ENCODE measurements around the gene ADAMTS17. TPM values are rescaled to one million over a fixed set of nuclear protein-coding genes. Genes with fewer than 3 reads are reported as not detected.

ADAMTS17 gene
- total RNA-seq, 2 experiments from 2014 or later: 0.81 to 1.0 TPM

DNA sequence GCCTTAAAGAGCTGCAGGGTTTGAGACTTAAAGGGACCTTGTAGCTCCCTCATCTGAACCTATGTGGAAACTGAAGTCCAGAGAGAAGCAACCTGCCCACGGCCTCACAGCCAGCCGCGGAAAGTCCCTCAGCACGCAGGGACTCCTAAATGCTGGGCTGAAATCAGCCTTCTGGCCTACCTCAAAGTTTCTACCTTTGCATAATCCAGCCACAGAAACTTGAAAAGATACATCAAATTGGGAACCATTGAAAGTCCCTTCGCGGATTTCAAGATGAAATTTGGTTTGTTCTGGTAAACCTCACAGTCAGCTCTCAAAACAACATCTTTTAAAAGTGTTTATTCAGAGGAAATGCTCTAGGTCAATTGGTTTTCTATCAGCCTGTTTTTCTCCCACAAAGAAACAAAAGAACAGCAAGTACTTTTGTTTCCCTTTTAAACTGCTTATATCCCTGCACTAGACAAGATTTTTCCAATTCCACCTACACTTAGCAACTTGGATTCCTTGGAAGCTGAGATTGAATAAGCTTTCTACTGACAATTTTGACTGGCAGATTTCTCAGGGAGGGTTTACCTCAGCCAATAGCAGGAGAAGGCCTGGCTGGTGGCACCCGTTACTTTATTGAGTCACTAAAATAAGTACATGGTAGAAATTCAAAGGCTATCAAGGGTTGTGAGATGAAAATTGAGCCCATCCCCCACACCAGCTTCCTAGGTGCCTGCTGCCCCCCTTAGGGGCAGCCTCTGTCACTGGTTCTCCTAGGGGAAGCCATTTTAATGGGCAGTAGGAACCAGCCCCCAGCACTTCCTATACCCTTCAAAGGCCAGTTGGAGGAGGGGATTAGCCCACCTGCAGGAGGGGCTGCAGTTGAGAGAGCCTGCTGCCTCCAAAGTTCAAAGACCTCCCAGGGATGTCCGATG lies 171.2 kb downstream of the ADAMTS17 start:
- intact Hi-C loops (cut with micrococcal nuclease): no loop called here
- H3K9me3 Mint-ChIP-seq: peaks cover 13% of the 10 kb centered on the region
- H3K27ac Mint-ChIP-seq: peak overlapping the region; percentile 60
- H3K27me3 Mint-ChIP-seq (ENCODE audit: low read depth): no peaks in the 10 kb centered on the region
- peak; percentile 40 for DNase-seq
- H3K4me3 Mint-ChIP-seq: no peak overlapping the region
- CTCF ChIA-PET: no interaction called here
- no peaks in the 10 kb centered on the region for H3K36me3 Mint-ChIP-seq (ENCODE audit: low read depth)
- H3K4me1 Mint-ChIP-seq (ENCODE audit: low read depth): peaks cover 6% of the 10 kb centered on the region

DNA sequence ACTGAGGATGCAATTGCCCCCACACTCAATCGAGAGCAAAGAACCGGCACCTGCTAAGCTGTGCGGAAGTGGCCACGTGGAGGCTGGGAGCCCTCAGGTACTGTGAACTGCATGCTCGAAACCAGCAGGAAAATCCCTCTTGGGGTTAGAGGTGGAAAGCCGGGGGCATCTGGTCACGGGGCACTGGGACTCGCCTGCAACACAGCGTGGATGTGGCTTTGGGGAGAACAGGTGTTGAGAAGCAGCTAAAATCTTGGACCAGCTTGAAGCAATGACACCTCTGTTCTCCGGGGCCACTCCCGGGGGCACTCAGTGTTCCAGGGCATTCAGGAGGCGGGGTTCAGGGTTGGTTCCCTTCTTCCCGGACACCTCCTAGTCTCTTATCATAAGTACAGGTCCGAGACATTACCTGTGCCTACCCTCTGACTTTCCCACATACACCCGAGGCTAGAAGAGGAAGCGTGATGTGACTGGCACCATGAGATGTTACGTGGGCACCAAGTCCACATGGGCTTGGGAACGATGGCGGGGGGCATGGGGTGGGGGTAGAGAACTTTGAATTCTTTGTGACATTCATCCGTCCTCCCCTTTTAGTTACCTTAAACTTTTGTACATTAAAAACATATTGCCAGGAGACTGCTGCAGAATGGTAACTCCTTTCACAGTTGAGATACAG lies 172.0 kb downstream of the ADAMTS17 start:
- DNase-seq: no peak
- no peaks in the 10 kb centered on the region for H3K27me3 Mint-ChIP-seq (ENCODE audit: low read depth)
- CTCF ChIA-PET: no interaction called here
- H3K27ac Mint-ChIP-seq: no peak overlapping the region
- H3K36me3 Mint-ChIP-seq (ENCODE audit: low read depth): no peaks in the 10 kb centered on the region
- H3K9me3 Mint-ChIP-seq: peaks cover 5% of the 10 kb centered on the region
- intact Hi-C loops (cut with micrococcal nuclease): no loop called here
- no peak overlapping the region for H3K4me3 Mint-ChIP-seq
- H3K4me1 Mint-ChIP-seq (ENCODE audit: low read depth): peaks cover 6% of the 10 kb centered on the region

DNA sequence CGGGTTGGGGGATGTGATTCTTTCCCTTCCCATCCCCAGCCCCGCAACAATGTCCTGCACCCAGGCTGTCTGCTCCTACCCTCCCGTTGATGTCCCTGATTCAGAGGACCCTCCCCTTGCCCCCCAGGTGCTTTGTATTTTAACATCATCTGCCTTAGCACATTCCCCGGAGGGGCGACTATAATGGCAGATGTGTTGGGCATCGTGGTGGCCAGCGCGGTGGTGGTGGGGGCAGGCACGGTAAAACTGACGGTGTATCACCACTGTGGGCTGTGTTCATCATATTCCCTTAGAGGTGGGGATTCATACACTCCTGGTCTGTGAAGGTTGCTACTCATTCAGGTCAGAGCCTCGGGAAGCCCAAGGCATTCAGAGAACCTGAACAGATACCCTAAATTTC lies 173.0 kb downstream of the ADAMTS17 start:
- peaks cover 2% of the 10 kb centered on the region for H3K9me3 Mint-ChIP-seq
- no peak for DNase-seq
- CTCF ChIA-PET: no interaction called here
- no peak overlapping the region for H3K4me3 Mint-ChIP-seq
- no peaks in the 10 kb centered on the region for H3K27me3 Mint-ChIP-seq (ENCODE audit: low read depth)
- H3K36me3 Mint-ChIP-seq (ENCODE audit: low read depth): no peaks in the 10 kb centered on the region
- H3K27ac Mint-ChIP-seq: no peak overlapping the region
- H3K4me1 Mint-ChIP-seq (ENCODE audit: low read depth): peaks cover 6% of the 10 kb centered on the region
- intact Hi-C loops (cut with micrococcal nuclease): no loop called here

DNA sequence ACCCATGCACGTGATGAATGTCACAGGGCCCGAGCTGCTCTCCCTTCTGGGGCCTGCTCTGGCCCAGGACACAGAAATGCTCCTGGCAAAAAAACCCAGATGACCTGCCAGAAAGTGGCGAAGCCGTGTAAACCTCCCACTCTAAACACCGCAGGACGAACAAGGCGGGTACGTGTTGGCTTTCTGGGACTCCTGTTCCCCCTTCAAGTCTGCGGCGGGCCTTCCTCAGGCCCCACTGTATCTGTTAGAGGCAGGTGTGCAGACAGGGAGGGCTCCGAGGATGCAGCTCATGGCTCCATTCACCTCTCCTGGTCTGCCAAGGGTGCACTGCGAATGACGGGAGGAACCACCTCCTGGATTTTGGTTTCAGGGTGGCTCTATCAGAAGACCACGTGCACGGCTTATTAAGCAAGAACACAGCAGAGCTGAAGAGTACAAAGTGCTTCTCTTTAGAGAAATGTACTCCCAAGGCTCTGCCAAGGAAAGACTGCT lies 173.8 kb downstream of the ADAMTS17 start:
- H3K36me3 Mint-ChIP-seq (ENCODE audit: low read depth): no peaks in the 10 kb centered on the region
- H3K4me3 Mint-ChIP-seq: no peak overlapping the region
- H3K9me3 Mint-ChIP-seq: peaks cover 2% of the 10 kb centered on the region
- CTCF ChIA-PET: interaction anchor here (0.8 kb wide), 1 partner anchor 374 kb away, joined by 3 read pairs; no protein-coding TSS in a partner anchor
- no peaks in the 10 kb centered on the region for H3K27me3 Mint-ChIP-seq (ENCODE audit: low read depth)
- no peak for DNase-seq
- intact Hi-C loops (cut with micrococcal nuclease): no loop called here
- peaks cover 6% of the 10 kb centered on the region for H3K4me1 Mint-ChIP-seq (ENCODE audit: low read depth)
- no peak overlapping the region for H3K27ac Mint-ChIP-seq

DNA sequence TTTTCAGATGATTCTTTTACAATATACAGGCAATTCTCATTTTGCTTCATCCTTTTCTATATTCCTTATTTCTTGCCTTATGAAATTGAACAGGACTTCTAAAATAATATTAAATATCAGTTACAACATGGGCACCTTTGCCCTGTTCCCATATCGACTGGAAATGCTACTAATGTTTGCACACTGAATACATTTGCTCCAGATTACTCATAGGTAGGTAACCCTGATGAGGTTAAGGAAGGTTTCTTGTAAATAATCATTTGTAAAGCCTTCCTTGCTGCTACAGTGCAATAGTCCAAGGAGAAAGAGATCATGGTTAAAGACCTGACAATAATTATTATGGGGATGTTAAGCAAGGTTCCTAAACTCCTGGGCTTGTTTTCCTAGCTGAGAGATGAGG lies 175.5 kb downstream of the ADAMTS17 start:
- no peaks in the 10 kb centered on the region for H3K9me3 Mint-ChIP-seq
- H3K36me3 Mint-ChIP-seq (ENCODE audit: low read depth): no peaks in the 10 kb centered on the region
- H3K4me3 Mint-ChIP-seq: no peak overlapping the region
- DNase-seq: no peak
- CTCF ChIA-PET: no interaction called here
- intact Hi-C loops (cut with micrococcal nuclease): no loop called here
- H3K27ac Mint-ChIP-seq: no peak overlapping the region
- H3K27me3 Mint-ChIP-seq (ENCODE audit: low read depth): no peaks in the 10 kb centered on the region
- H3K4me1 Mint-ChIP-seq (ENCODE audit: low read depth): peaks cover 6% of the 10 kb centered on the region

DNA sequence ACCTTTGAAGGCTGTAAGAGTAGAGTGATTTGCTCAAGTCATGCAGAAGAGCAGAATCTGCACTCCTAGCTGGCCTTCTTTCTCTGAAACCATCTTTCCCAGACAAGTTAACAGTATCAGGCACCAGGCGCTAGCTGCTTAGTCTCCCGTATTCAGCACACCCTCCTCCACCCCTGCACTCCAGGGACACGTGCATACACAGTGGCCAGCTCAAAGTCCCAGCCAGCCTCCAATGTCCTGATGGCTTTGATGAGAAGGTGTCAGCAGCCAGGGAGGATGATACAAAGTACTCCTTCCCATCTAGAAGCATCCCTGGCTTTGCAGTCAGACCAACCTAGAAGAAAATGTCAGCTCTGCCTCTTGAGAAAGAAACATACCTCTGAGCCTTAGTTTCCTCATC lies 177.8 kb downstream of the ADAMTS17 start:
- CTCF ChIA-PET: interaction anchor here (0.5 kb wide), 1 partner anchor 231 kb away, joined by 3 read pairs; no protein-coding TSS in a partner anchor
- Mint-ChIP-seq H3K27ac (no peak overlapping the region), H3K36me3 (ENCODE audit: low read depth) (no peaks in the 10 kb centered on the region), H3K4me3 (no peak overlapping the region), H3K9me3 (no peaks in the 10 kb centered on the region), H3K27me3 (ENCODE audit: low read depth) (no peaks in the 10 kb centered on the region), H3K4me1 (ENCODE audit: low read depth) (no peaks in the 10 kb centered on the region)
- DNase-seq: no peak
- intact Hi-C loops (cut with micrococcal nuclease): no loop called here

DNA sequence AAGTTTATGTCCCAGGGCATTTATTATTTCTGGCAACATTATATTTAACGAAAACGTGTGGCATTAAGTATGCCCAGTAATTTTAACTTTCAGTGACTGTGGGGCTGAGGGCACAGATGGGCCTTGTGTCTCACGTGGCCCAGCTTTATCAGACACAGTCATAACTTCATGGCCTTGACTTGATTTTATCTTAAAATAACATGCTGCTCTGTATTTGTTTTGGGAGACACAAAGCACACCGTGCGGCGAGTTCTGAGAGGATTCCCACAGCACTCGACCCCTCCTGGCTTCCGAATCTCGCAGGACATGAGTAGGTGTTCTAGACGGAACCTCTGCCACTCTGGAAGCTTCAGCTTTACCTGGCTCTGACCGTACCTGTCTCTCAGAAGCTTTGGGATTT lies 180.8 kb downstream of the ADAMTS17 start:
- Mint-ChIP-seq H3K36me3 (ENCODE audit: low read depth) (no peaks in the 10 kb centered on the region), H3K27me3 (ENCODE audit: low read depth) (no peaks in the 10 kb centered on the region), H3K4me1 (ENCODE audit: low read depth) (no peaks in the 10 kb centered on the region), H3K27ac (no peak overlapping the region), H3K4me3 (no peak overlapping the region), H3K9me3 (no peaks in the 10 kb centered on the region)
- DNase-seq: no peak
- intact Hi-C loops (cut with micrococcal nuclease): no loop called here
- CTCF ChIA-PET: no interaction called here

DNA sequence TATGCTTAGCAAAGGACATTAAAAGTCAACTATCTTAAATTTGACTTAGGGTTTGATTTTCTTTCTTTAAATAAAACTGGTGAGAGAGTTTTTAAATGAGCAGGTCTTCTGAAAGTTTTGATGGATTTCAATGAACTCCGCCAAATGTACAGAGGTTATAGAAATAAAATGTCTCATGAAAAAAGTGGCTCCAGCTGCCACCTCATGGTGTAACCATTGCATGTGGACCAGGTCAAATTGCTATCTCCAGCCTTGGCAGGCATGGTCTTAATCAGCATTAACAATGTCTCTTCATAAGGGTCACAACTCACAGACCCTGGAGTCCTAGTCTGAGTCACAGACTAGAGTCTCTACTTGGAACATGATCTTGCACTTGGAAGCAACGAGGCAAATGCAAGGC lies 182.3 kb downstream of the ADAMTS17 start:
- Mint-ChIP-seq H3K36me3 (ENCODE audit: low read depth) (no peaks in the 10 kb centered on the region), H3K4me3 (no peak overlapping the region), H3K4me1 (ENCODE audit: low read depth) (no peaks in the 10 kb centered on the region), H3K9me3 (no peaks in the 10 kb centered on the region), H3K27me3 (ENCODE audit: low read depth) (no peaks in the 10 kb centered on the region), H3K27ac (no peak overlapping the region)
- intact Hi-C loops (cut with micrococcal nuclease): loop anchor here (2.0 kb wide), 1 partner anchor 231 kb away; no protein-coding TSS in a partner anchor
- CTCF ChIA-PET: no interaction called here
- DNase-seq: no peak

DNA sequence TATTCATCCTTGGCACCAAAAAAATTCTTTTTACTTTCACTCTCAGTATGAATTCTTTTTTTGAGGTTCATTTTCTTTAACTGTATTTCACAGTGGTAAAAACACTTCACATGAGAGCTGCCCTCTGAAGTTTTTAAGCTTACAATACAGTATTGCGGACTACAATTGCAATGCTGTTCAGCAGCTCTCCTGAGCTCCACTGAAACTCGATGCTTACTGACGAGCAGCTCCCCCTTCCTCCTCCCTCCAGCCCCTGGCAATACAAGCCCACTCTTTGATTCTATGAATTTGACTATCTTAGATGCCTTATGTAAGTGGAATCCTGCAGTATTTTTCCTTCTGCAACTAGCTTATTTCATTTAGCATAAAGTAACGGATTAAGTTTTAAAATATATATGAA lies 183.4 kb downstream of the ADAMTS17 start:
- no peaks in the 10 kb centered on the region for H3K9me3 Mint-ChIP-seq
- intact Hi-C loops (cut with micrococcal nuclease): loop anchor here (2.0 kb wide), 1 partner anchor 230 kb away; no protein-coding TSS in a partner anchor
- no peaks in the 10 kb centered on the region for H3K36me3 Mint-ChIP-seq (ENCODE audit: low read depth)
- H3K4me3 Mint-ChIP-seq: no peak overlapping the region
- CTCF ChIA-PET: no interaction called here
- H3K4me1 Mint-ChIP-seq (ENCODE audit: low read depth): no peaks in the 10 kb centered on the region
- no peak overlapping the region for H3K27ac Mint-ChIP-seq
- H3K27me3 Mint-ChIP-seq (ENCODE audit: low read depth): no peaks in the 10 kb centered on the region
- DNase-seq: no peak

DNA sequence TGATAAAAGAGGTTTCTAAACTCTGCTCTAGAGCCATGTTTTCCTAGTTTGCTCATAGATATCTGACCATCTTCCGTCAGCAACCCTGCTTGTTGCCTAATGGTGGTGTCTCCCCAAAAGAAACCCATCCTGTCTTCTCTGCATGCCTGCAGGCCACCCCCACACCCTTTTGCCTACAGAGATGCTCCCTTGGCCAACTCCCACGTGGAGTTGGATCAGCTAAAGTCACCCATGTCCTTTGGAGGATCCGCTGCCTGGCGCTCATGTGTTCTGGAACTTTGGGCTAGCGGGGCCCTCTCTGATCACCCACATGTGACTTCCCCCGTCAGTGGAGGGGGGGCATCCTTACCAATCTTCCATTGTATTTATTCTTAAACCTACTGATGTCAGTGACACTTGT lies 185.6 kb downstream of the ADAMTS17 start:
- Mint-ChIP-seq H3K27ac (no peak overlapping the region), H3K36me3 (ENCODE audit: low read depth) (peaks cover 4% of the 10 kb centered on the region), H3K4me1 (ENCODE audit: low read depth) (no peaks in the 10 kb centered on the region), H3K27me3 (ENCODE audit: low read depth) (no peaks in the 10 kb centered on the region), H3K9me3 (no peaks in the 10 kb centered on the region), H3K4me3 (no peak overlapping the region)
- DNase-seq: no peak
- intact Hi-C loops (cut with micrococcal nuclease): no loop called here
- CTCF ChIA-PET: no interaction called here

DNA sequence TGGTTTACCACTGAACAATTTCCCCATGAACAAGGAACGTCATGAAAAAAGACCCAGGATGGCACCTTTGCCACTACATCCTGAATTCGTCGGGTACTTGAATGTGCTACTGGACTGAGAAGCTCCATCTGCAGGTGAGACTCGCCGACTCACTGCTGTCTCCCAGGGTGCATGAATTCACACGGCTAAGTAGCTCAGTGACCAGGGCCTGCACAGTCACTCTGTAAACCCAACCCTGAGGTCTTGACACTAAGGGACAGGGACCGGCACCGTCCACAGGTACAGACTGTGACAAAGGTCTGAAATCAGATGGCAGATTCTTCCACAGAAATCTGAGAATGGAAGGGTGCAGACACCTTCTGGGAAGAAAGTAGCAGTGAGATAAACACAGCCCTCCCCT lies 187.4 kb downstream of the ADAMTS17 start:
- Mint-ChIP-seq H3K27ac (no peak overlapping the region), H3K36me3 (ENCODE audit: low read depth) (peaks cover 17% of the 10 kb centered on the region), H3K4me1 (ENCODE audit: low read depth) (no peaks in the 10 kb centered on the region), H3K9me3 (peaks cover 9% of the 10 kb centered on the region), H3K4me3 (no peak overlapping the region), H3K27me3 (ENCODE audit: low read depth) (no peaks in the 10 kb centered on the region)
- CTCF ChIA-PET: no interaction called here
- no peak for DNase-seq
- intact Hi-C loops (cut with micrococcal nuclease): no loop called here

DNA sequence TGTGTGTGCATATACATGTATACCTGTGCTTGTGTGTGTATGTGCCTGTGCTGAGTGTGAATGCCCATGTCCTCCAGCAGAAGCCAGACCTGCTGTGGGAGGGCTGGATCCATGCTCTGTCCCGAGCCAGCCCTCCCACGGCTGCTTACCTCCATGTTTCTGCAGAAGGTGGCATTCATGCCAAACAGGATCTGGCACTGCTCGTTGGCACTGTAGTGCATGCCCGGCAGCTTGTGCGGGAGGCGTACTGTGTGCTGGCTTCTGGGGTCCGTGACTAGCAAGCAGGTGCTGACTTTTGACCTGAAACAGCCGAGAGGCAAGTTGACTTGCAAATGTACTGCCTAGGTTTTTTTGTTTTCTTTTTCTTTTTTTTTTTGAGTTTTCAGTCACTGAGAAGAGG lies 189.3 kb downstream of the ADAMTS17 start:
- intact Hi-C loops (cut with micrococcal nuclease): no loop called here
- no peak for DNase-seq
- Mint-ChIP-seq H3K36me3 (ENCODE audit: low read depth) (peaks cover 35% of the 10 kb centered on the region), H3K27me3 (ENCODE audit: low read depth) (no peaks in the 10 kb centered on the region), H3K4me1 (ENCODE audit: low read depth) (no peaks in the 10 kb centered on the region), H3K9me3 (peaks cover 25% of the 10 kb centered on the region), H3K4me3 (no peak overlapping the region), H3K27ac (no peak overlapping the region)
- CTCF ChIA-PET: no interaction called here

DNA sequence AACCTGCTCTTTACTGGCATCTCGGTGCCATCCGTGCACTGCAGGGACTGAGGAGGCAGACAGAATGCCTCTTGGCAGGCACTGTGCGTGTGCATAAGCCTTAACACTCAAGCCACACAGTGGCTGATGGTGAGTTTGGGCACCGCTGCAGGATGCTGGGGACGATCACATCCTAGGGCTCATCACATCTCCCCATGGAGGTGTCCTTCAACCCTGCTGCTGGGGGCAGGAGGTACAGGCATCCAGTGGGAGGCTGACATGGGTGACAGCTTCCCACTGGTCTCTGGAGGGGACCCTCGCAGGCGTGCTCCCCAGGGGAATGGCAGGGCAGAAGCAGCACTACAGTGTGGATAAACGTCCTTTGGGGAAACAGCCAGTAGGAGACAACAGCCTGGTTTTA lies 190.9 kb downstream of the ADAMTS17 start:
- Mint-ChIP-seq H3K27me3 (ENCODE audit: low read depth) (no peaks in the 10 kb centered on the region), H3K4me3 (no peak overlapping the region), H3K4me1 (ENCODE audit: low read depth) (no peaks in the 10 kb centered on the region), H3K36me3 (ENCODE audit: low read depth) (peaks cover 43% of the 10 kb centered on the region), H3K9me3 (peaks cover 34% of the 10 kb centered on the region), H3K27ac (no peak overlapping the region)
- intact Hi-C loops (cut with micrococcal nuclease): no loop called here
- CTCF ChIA-PET: no interaction called here
- DNase-seq: no peak

Measured in activated naive CD4-positive, alpha-beta T cell treated with anti-CD3 and anti-CD28 coated beads for 36 hours (primary cell).